HG03103 (cell line): Measurements from ENCODE around the gene ZNF345.

Experiments
- ATAC-seq: cut with Tn5 transposase; IDR thresholded peaks from one replicate; pipeline ENCODE4 v1.9.1; 2021; ENCODE audit warnings: low read depth; ENCODE audit not compliant: unreplicated experiment

The ZNF345 gene

DNA sequence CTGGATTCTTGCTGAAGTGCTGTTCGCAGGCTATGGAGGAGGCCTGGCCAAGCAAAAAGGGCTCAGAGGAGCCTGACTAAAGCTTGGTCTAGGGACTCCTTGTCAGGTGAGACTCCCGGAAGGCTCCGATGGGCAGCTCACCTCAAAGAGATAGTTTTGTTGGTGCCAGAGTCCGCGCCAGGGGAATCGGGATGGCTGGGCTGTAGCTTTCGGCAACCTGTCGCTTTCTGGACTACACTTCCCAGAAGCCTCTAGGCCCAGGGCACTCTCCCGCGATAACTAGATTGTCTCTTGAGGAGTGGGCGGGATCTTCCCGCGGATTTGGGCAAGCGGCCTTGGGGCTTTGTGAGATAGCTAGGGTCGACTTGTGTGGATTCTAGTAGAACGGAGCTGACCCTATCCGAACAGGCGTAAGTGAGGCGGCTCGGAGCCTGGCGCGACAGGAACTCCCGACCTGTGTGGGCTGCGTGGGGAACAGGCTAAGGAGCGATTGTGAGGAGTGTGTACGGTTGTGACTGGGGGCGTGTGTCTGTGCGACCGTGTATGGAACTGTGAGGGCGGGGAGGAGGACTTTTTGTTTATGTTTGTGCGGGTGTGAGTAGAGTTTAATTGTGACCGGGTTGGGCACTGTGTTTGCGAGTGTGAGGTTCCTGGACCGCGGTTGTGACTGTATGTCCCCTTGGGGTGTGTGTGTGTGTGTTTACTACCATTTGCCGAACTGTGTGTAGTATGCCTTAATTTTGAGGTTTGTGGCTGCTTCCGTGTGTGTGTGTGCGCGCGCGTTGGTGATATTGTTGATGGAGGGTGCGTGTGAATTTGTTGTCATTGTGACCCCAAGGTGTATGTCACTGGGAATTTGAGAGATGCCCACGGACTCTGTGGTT lies at the start of gene ZNF345:
ZNF345 (plus strand) TSS at position 318 of the 884 bp plus-strand sequence. CDS start 25,955 bp downstream, outside the sequence.
- ATAC-seq: peak; percentile 79

DNA sequence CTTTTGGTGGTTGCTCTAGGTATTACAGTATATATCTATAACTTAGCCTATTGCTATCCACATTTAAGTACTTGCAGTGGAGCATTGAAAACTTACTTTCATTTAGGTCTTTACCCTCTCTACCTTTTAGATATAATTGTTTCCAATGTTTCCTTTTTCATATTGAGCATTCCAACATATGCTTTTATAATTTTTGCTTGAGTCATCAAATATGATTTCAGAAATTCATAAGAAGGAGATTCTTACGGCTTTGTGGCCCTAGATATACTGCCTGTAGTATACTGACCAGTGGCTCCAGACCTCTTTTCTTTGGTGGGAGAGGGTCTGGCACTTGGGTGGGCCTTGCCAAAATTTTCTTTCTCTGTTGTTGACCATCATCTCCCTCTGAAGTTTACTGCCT lies 45.3 kb upstream of the ZNF345 start:
- ATAC-seq: no peak

DNA sequence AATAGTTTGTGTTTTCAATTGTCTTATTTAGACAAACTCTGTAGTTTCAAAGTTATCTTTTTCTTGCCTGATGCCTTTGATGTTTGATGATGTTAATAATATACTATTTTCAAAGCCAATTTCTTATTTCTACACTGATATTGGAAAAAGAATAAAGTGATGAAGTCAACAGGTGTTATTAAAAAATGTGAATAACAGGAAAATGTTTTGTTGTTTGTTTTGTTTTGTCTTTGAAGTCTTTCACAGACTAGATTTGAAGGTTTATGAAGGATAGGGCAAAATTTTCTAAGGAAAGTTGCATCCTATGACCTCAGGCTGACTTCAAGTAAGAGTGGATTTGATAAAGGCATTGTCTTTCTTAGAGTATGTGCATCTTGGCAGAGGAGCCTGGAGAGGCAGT lies 43.6 kb upstream of the ZNF345 start:
- no peak for ATAC-seq

DNA sequence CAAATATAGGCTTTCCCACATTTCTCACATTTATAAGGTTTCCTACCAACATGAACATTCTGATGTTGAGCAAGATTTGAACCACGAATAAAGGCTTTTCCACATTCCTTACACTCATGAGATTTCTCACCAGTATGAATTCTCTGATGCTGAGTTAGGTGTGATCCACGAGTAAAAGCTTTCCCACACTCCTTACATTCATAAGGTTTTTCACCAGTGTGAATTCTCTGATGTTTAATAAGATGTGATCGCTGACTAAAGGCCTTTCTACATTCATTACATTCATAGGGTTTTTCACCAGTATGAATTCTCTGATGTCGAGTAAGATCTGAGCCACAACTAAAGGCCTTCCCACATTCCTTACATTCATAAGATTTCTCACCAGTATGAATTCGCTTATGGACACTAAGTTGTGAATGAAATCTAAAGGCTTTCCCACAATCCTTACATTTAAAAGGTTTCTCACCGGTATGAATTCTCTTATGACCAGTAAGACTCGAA lies 31.5 kb upstream of the ZNF345 start:
- ATAC-seq: no peak

DNA sequence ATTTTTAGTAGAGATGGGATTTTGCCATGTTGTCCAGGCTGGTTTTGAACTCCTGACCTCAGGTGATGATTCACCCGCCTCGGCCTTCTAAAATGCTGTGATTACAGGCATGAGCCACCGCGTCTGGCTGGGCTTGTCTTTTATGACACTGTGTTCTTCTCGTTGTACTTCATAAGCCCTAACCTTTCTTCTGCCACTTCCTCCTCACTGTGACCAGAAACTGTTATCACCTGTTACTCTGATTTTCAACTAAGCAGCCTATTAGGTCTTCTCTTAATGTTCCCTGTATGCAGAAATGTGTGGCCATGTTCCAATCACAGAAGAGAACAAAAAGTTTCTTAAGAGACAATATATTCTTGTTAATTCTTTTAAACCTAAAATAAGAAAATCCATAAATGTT lies 28.9 kb upstream of the ZNF345 start:
- no peak for ATAC-seq

DNA sequence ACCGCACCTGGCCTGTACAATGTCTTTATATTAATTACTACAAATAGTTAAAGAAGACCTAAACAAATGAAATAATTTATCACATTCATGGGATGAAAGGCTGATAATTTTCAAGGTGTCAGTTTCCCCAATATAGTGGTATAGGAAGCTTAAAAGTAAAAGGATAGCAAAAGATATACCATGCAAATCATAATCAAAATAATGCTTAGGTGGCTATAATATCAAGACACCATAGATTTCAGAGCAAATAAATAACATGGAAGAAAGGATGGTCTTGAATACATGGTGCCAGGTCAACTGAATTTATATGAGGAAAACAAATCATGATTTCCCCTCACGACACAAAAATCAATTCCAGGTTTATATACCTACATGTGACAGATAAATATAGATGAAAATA lies 17.2 kb upstream of the ZNF345 start:
- no peak for ATAC-seq

DNA sequence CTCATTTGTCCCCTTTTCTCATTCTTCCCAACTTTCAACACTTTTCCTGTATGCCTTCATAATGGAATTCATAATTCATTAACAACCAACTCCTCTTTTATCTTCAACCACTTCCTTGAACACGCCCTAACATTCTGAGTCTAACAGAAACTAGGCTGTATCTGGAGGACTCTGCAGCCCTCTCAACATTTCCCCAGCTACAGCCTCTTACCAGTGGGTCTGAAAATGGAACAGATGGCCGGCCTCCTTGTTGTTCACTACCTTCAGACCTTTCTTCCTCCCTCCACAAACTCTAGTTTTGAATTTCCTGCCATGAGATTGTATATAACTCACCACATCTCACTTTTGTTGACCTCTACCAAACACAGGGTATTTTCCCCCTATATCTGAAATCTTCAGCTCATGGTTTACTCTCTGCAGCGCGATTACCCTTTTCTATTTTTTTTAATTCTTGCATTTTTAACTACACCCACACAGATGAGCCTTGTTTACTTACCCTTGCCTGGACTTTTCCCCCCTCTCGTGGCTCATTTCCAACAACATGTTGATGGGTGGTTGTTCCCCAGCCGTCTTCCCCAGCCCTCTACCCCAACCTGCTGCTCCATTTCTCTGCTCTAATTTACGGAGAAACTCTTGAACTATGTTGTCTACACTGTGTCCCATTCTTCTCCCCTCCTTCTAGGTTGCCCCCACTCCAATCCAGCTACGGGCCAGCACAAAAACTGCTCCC lies 13.3 kb upstream of the ZNF345 start:
- no peak for ATAC-seq

DNA sequence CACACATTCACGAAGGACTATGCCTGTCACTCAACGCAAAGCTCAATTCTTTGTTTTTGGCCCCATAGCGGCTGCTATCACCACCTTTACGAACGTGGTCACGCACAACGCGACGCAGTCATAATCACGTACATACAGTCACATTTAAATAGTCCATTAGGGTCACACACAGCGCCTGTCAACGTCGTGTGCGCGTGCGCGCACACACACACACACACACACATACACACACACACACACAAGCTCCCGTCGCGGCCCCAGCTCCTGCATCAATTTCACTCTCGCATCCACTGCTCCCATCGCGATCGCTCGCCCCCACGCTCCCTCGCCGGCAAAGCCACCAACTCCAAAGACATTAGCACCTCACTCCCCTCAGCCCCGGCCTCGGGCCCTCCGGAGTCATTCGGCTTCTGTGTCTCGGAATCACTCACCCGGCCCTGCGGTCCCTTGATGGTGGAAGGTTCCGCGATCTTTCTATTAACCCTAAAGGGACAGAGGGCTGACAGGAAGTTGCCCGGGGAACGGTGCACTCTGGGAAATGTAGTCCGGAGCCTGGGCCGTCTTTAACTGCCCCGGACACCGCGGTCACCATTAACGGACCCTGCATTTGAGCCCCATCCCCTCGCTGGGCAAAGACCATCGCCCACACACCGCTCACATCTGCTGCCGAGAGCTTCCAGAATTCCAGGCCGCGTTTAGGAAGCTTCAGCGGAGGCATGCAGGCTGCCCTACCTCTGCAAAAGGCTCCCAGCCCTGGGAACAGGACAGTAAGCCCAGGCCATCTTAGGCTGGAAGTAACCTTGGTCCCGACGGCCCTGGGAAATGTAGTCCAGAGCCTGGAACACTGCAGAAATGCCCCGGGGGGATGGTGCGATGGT lies 12.5 kb upstream of the ZNF345 start, which contains the start of gene ZNF790:
ZNF790 (minus strand) TSS at position 482 of the 878 bp plus-strand sequence. CDS start 12,768 bp downstream, outside the sequence.
- ATAC-seq: peak; percentile 67

DNA sequence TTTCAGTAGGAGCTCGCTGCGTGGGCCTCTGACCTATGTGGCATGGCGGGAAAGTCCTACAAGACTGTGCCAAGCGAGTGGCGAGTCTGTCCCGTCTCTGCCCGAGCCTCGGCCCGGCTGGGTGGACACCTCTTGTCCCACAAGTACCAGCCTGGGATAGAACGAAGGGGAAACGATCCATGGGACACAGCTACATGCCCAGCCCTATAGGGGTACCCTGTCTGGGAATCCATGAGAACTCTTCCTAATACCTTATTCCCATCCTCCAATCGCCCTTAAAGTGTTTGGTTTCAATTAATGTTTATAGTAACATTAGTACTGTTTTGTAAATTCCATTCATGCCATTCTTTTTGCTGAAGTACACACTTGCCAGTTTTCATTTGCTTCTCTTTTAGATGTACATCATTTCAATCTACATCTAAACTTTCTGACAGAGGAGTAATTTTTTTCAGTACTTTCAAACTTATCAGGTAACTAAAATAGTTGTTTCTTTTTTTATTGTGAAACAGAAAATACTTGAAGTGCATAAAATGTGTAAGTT lies 11.8 kb upstream of the ZNF345 start:
- ATAC-seq: no peak

DNA sequence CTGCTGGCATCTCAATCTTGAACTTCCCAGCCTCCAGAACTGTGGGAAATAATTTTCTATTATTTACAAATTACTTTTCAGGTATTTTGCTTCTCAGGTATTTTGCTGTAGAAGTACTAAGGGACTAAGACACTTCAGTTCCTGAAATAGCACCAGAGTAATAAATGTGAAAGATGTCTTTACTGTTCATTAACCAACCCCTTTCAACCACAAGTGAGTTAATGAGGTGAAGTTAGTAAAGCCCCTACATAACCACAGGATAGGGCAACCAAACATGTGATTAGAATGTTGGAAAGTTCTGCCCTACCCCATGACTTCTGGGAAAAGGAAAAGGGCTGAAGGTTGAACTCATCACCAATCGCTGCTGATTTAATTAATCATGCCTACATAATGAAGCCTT lies 2.7 kb upstream of the ZNF345 start:
- ATAC-seq: no peak

DNA sequence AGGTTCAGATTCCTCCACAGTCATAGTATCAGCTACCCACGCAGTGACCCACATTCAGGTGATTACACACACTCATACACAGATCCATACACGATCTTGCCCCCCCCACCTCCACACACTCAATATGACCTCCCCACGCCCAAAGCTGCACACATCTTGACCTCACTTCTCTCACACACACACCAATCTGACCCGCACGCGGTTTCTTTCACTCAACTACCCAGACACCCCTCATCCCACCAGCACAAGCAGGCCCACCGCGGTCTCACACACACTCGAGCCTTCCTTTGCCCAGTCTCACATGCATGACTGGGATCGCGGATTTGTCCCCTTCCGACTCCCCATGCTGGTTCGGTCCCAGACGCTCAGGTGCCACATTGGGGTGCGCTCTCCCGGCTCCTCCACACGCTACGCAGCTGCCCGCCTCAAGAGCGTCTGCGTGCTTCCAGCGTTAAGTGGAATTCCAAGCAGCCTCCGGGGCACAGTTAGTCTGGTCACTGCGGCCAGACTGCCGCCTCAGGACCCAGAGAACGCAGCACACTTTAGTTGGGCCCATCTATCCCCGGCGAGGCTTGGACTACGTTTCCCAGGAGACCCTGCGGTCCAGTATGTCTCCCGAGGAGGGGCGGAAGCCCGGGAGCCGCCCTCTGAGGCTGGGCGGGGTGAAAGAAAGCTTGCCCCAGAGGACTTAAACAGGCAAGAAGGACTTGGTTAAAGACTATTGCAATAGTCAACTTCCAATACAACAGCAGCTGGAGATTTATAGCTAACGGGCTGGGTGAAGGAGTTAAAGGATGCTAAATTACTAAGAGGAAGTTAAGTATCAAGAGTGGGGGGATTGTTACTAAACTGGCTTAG lies 746 bp upstream of the ZNF345 start:
- ATAC-seq: peak; percentile 86

DNA sequence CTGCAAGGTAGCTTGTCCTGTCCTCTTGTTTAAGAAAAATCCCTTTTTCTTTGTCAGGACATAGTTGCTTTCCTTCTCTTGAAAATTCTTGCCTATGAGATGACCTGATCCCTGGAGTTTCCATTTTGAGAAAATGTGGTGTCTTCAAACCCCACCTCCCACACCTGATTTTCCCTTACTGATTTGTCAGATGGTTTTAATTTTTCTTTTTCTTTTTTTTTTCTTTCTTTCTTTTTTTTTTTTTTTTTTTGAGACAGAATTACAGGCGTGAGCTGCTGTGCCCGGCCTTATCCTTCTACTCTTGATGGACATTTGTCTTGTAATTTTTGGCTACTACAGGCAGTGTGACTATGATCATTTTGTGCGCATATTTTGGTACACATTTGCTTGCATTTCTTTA lies 1.2 kb downstream of the ZNF345 start:
- no peak for ATAC-seq

DNA sequence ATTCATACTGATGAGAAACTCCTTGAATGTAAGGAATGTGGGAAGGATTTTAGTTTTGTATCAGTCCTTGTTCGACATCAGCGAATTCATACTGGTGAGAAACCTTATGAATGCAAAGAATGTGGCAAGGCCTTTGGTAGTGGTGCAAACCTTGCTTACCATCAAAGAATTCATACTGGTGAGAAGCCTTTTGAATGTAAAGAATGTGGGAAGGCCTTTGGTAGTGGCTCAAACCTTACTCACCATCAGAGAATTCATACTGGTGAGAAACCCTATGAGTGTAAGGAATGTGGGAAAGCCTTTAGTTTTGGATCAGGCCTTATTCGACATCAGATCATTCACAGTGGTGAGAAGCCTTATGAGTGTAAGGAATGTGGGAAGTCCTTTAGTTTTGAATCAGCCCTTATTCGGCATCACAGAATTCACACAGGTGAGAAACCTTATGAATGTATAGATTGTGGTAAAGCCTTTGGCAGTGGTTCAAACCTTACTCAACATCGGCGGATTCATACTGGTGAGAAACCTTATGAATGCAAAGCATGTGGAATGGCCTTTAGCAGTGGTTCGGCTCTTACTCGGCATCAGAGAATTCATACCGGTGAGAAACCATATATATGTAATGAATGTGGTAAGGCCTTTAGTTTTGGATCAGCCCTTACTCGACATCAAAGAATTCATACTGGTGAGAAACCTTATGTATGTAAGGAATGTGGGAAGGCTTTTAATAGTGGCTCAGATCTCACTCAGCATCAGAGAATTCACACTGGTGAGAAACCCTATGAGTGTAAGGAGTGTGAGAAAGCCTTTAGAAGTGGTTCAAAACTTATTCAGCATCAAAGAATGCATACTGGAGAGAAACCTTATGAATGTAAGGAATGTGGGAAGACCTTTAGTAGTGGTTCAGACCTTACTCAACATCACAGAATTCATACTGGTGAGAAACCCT lies 26.6 kb downstream of the ZNF345 start:
- ATAC-seq: no peak

DNA sequence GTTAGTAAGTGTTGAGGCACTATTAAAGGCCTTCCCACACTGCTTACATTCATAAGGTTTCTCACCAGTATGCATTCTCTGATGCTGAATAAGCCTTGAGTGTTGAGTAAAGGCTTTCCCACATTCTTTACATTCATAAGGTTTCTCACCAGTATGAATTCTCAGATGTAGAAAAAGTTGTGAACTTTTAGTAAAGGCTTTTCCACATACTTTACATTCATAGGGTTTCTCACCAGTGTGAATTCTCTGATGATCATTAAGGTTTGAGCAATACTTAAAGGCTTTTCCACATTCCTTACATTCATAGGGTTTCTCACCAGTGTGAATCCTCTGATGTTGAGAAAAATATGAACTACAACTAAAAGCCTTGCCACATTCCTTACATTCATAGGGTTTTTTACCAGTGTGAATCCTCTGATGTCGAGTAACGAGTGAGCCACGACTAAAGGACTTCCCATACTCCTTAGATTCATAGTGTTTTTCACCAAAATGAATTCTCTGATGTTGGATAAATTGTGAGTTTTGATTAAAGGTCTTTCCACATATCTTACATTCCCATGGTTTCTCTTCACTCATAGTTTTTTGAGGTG lies 41.2 kb downstream of the ZNF345 start:
- ATAC-seq: no peak

DNA sequence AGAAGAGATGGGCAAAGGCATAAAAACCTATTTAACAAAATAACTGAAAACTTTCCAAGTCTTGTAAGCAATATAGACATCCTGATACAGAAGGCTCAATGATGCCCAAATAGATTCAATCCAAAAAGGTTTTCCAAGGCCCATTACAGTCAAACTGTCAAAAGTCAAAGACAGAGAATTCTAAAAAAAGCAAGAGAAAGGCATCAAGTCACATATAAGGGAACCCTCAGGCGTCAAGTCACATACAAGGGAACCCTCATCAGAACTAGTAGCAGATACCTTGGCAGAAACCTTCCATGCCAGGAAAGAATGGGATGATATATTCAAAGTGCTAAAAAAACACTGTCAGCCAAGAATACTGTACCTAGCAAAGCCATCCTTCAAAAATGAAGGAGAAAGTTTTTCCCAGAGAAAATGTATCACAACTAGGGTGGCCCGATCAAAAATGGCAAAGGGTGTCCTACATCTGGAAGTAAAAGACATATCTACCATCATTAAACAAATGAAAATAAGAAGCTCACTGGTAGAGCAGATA lies 44.2 kb downstream of the ZNF345 start:
- no peak for ATAC-seq

DNA sequence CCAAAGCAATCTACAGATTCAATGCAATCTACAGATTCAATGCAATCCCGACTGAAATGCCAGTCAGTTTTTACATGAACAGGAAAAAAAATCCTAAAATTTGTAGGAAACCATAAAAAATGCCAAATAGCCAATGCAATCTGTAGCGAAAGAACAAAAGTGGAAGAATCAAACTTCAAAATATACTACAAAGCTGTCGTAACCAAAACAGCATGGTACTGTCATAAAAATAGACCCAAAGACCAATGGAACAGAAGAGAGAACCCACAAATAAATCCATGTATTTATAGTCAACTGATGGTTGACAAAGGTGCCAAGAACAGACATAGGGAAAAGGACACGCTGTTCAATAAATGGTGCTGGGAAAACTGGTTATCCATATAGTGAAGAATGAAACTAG lies 47.7 kb downstream of the ZNF345 start:
- no peak for ATAC-seq

DNA sequence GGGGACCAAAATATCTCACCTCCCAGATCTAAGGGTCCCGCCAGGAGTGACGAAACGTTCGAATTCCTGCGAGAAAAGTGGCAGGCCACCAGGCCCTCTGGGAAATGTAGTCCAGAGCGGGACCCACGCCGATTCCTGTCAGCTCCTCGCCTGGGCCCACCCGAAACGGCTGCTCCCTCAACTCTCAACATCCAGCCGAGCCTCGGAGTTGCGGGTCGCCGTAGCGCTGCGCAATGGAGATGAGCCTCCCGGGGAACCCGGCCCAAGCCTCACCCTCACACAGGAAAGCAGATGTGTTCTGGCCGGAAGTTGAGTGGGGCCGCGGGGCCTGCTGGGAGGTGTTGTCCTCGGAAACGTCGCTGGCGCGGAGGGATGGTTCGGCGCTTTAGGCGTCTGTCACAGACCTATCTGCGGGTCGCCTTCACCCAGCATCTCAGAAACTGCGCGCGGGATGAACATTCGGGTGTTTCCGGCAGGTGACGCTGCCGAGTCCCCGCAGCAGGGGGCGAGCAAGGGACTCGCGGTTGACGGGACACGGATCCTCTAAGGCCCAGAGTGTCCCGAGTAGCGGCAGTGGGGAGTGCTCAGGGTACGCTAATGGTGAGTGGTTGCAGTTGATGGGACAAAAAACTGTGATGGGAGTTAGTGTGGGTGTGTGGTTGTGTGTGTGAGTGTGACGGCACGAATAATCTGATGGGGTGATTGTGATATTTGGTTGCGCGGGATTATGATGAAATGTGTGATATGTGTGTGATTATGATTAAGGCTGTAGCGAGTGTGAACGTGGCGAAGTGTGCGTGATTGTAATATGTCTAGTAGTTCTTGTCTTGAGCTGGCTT lies 65.5 kb downstream of the ZNF345 start, which contains the start of the genes ZNF568 and ZNF829:
ZNF568 (plus strand) TSS at position 341 of the 839 bp plus-strand sequence. CDS start 6,439 bp downstream, outside the sequence.
ZNF829 (minus strand) TSS at position 300 of the 839 bp plus-strand sequence. CDS start 1,124 bp downstream, outside the sequence.
- ATAC-seq: peak; percentile 84
